GM12872 (cell line): ENCODE results near the gene MEIS2.

Experiments used
- CTCF ChIP-seq: IDR thresholded peaks from 3 replicates; pipeline ENCODE4 v1.5.1; 2011; ENCODE audit warnings: low read depth, mild to moderate bottlenecking, low read length, moderate library complexity; ENCODE audit not compliant: insufficient read depth

The MEIS2 gene

GRCh38 chr15:36940219-36940618 is 160.1 kb downstream of the MEIS2 start:
- TF ChIP-seq CTCF = no peak

GRCh38 chr15:36938764-36939163 is 161.6 kb downstream of the MEIS2 start:
- no peak for TF ChIP-seq CTCF

- TF ChIP-seq CTCF = no peak
Measured at GRCh38 chr15:36938131-36938530, 162.2 kb downstream of the MEIS2 start.

- no peak for TF ChIP-seq CTCF
Measured at GRCh38 chr15:36936613-36937012, 163.7 kb downstream of the MEIS2 start.

GRCh38 chr15:36933255-36933990 is 166.9 kb downstream of the MEIS2 start:
- no peak for TF ChIP-seq CTCF

- TF ChIP-seq CTCF = no peak
Measured at GRCh38 chr15:36932070-36932469, 168.3 kb downstream of the MEIS2 start.

- TF ChIP-seq CTCF = no peak
Measured at GRCh38 chr15:36931434-36931833, 168.9 kb downstream of the MEIS2 start.

- TF ChIP-seq CTCF = no peak
Measured at GRCh38 chr15:36926427-36926825, 173.9 kb downstream of the MEIS2 start.
